ENCODE results near the gene XPO6.

GRCh38 chr16:28207399-28207798 is 4.4 kb downstream of the XPO6 start:
- TF ChIP-seq, protein P1, sequence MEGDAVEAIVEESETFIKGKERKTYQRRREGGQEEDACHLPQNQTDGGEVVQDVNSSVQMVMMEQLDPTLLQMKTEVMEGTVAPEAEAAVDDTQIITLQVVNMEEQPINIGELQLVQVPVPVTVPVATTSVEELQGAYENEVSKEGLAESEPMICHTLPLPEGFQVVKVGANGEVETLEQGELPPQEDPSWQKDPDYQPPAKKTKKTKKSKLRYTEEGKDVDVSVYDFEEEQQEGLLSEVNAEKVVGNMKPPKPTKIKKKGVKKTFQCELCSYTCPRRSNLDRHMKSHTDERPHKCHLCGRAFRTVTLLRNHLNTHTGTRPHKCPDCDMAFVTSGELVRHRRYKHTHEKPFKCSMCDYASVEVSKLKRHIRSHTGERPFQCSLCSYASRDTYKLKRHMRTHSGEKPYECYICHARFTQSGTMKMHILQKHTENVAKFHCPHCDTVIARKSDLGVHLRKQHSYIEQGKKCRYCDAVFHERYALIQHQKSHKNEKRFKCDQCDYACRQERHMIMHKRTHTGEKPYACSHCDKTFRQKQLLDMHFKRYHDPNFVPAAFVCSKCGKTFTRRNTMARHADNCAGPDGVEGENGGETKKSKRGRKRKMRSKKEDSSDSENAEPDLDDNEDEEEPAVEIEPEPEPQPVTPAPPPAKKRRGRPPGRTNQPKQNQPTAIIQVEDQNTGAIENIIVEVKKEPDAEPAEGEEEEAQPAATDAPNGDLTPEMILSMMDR (IDR thresholded peaks at IDR 0.05): no peak
- TF ChIP-seq POLR2A (IDR thresholded peaks at IDR 0.05): no peak
